Aorta (tissue), 5 donors: ENCODE measurements around the gene TDP2. TPM values are rescaled to one million over a fixed set of nuclear protein-coding genes. Genes with fewer than 3 reads are reported as not detected.
"Not testable (repeated sequence)": the region's sequence is repeated elsewhere in the genome, so short reads cannot be mapped to it uniquely, and the experiment has no call there.

Experiments used
- ATAC-seq: fragments of 200-7000 bp; cut with Tn5 transposase; one replicate; pipeline ENCODE4 v1.9.1; 2022; ENCODE audit warnings: moderate library complexity; ENCODE audit not compliant: low FRiP score
- DNase-seq, 2 donors: peaks; one replicate each; pipeline ENCODE4 v3.0.0-alpha.2; 2020
- H3K27ac ChIP-seq, 2 donors: one replicate each; pipeline ENCODE4 v1.5.1; 2013; ENCODE audit warnings: low read length in 2 of 2, mild to moderate bottlenecking in 2 of 2, moderate library complexity in 2 of 2, control low read depth in 1 of 2, inconsistent platforms in 1 of 2, low read depth in 1 of 2
- H3K27me3 ChIP-seq, 2 donors: one replicate each; pipeline ENCODE4 v1.6.1; 2013; ENCODE audit warnings: control low read depth in 1 of 2, low read length in 1 of 2, mild to moderate bottlenecking in 1 of 2, moderate library complexity in 1 of 2; ENCODE audit not compliant: insufficient read depth in 2 of 2, control insufficient read depth in 1 of 2
- H3K36me3 ChIP-seq, 2 donors: one replicate each; pipeline ENCODE4 v1.6.1; 2013; ENCODE audit warnings: control low read depth in 1 of 2, low read length in 1 of 2, mild to moderate bottlenecking in 1 of 2; ENCODE audit not compliant: insufficient read depth in 2 of 2, control insufficient read depth in 1 of 2
- H3K4me1 ChIP-seq, 2 donors: one replicate each; pipeline ENCODE4 v1.6.1; 2013; ENCODE audit warnings: low read length in 2 of 2, control low read depth in 1 of 2, mild to moderate bottlenecking in 1 of 2, moderate library complexity in 1 of 2; ENCODE audit not compliant: insufficient read depth in 2 of 2, control insufficient read depth in 1 of 2
- H3K4me3 ChIP-seq, 2 donors: one replicate each; pipeline ENCODE4 v1.5.1; 2013; ENCODE audit warnings: low read length in 2 of 2, control low read depth in 1 of 2, mild to moderate bottlenecking in 1 of 2
- H3K9me3 ChIP-seq: one replicate; pipeline ENCODE4 v1.6.1; 2013; ENCODE audit warnings: mild to moderate bottlenecking, low read length; ENCODE audit not compliant: control insufficient read depth
- whole genome bisulfite sequencing, 2 donors: extraction: QIAGEN DNeasy Blood & Tissue Kit; methylation state at CpG; one replicate each; pipeline ENCODE4 v1.1.7; 2013; 5-methylcytosine and 5-hydroxymethylcytosine counted together
- intact Hi-C, 2 donors: fragments of 100-400 bp; cut with DNase I; formaldehyde crosslinking; loops; one replicate each; pipeline versions ENCODE4 v1.14.2 to v1.15.0; 2022
- polyA plus RNA-seq, 2 donors: library from polyadenylated mRNA; stranded (reverse); fragments of 200-250 nt; gene quantifications; one replicate each; pipeline ENCODE4 v1.2.3, GENCODE V29; 2013
- total RNA-seq, 2 donors: library from RNA; stranded (reverse); fragmentation: NEBNext Ultra II Directional; extraction: Animal tissue kit (Norgen Biotek cat#: 25700); gene quantifications; one replicate each; pipeline ENCODE4 v1.2.1, GENCODE V29; 2021
- donor health status: healthy with polysubstance abuse.
- donor health status: Bipolar disorder and iron deficiency.
- donor health status: DM: no; HTN: no; CAD: no.
- donor health status: DM: no; HTN: no; CAD: no.
- donor health status: DM: yes; HTN: yes; CAD: no.

The TDP2 gene
- total and polyA plus RNA-seq, 4 donors, result 30.7 to 99.7 (median 38.3) TPM

GRCh38 chr6:24686946-24687345 lies 20.2 kb upstream of the TDP2 start:
- H3K36me3 ChIP-seq, result no peaks in the 10 kb centered on the region
- DNase-seq, result no peak
- WGBS, 2 donors, result 95% methylated on average over 4 of the region's 4 CpGs
- ATAC-seq, result no peak
- intact Hi-C loops, result no loop called here
- no peak overlapping the region for H3K4me3 ChIP-seq
- no peaks in the 10 kb centered on the region for H3K27me3 ChIP-seq
- H3K9me3 ChIP-seq, result no peaks in the 10 kb centered on the region
- no peaks in the 10 kb centered on the region for H3K4me1 ChIP-seq
- no peak overlapping the region for H3K27ac ChIP-seq

GRCh38 chr6:24686408-24686807 lies 19.7 kb upstream of the TDP2 start:
- no peak overlapping the region for H3K27ac ChIP-seq
- no peak for DNase-seq
- 98 to 100% methylated on average over 1 of the region's 1 CpG for WGBS, 2 donors

GRCh38 chr6:24683297-24684296 lies 16.9 kb upstream of the TDP2 start:
- ATAC-seq (no peak), DNase-seq (no peak)
- Histone ChIP-seq H3K9me3 (no peaks in the 10 kb centered on the region), H3K4me3 (no peak overlapping the region), H3K4me1 (no peaks in the 10 kb centered on the region), H3K27me3 (no peaks in the 10 kb centered on the region), H3K27ac (no peak overlapping the region), H3K36me3 (no peaks in the 10 kb centered on the region)
- 71 to 73% methylated on average over 12 of the region's 12 CpGs for WGBS, 2 donors
- intact Hi-C loops, result no loop called here

More at GRCh38 chr6:24686408-24686807, 19.7 kb upstream of the TDP2 start:
- intact Hi-C loops, result no loop called here
- Histone ChIP-seq H3K36me3 (no peaks in the 10 kb centered on the region), H3K27me3 (no peaks in the 10 kb centered on the region), H3K4me1 (no peaks in the 10 kb centered on the region), H3K4me3 (no peak overlapping the region), H3K9me3 (no peaks in the 10 kb centered on the region)
- no peak for ATAC-seq

- Histone ChIP-seq H3K36me3 (no peaks in the 10 kb centered on the region), H3K4me3 (no peak overlapping the region), H3K4me1 (no peaks in the 10 kb centered on the region), H3K27ac (no peak overlapping the region), H3K9me3 (no peaks in the 10 kb centered on the region), H3K27me3 (no peaks in the 10 kb centered on the region)
- no peak for DNase-seq
- no peak for ATAC-seq
- 90% methylated on average over 7 of the region's 7 CpGs for WGBS, 2 donors
- intact Hi-C loops, result no loop called here
These were observed 13.9 kb upstream of the TDP2 start for GRCh38 chr6:24680582-24680981.

- ATAC-seq, H3K4me3 ChIP-seq, H3K27ac ChIP-seq, H3K9me3 ChIP-seq, H3K36me3 ChIP-seq, intact Hi-C loops, H3K27me3 ChIP-seq, H3K4me1 ChIP-seq, DNase-seq: not testable (repeated sequence)
- WGBS, 2 donors, result 92 to 93% methylated on average over 11 of the region's 11 CpGs
These were observed 12.2 kb upstream of the TDP2 start for GRCh38 chr6:24678792-24679352.

- H3K4me1 ChIP-seq, result no peaks in the 10 kb centered on the region
- intact Hi-C loops, result no loop called here
- H3K27ac ChIP-seq, result no peak overlapping the region
- H3K36me3 ChIP-seq, result no peaks in the 10 kb centered on the region
- H3K9me3 ChIP-seq, result no peaks in the 10 kb centered on the region
- 75 to 86% methylated on average over 2 of the region's 2 CpGs for WGBS, 2 donors
- H3K4me3 ChIP-seq, result no peak overlapping the region
- no peaks in the 10 kb centered on the region for H3K27me3 ChIP-seq
- DNase-seq, result no peak
- ATAC-seq, result no peak
These were observed 6.9 kb upstream of the TDP2 start for GRCh38 chr6:24673625-24674024.

- ATAC-seq (no peak), DNase-seq (no peak)
- Histone ChIP-seq H3K9me3 (no peaks in the 10 kb centered on the region), H3K36me3 (no peaks in the 10 kb centered on the region), H3K4me3 (no peak overlapping the region), H3K27ac (no peak overlapping the region), H3K27me3 (no peaks in the 10 kb centered on the region), H3K4me1 (no peaks in the 10 kb centered on the region)
- WGBS, 2 donors, result 68 to 71% methylated on average over 6 of the region's 6 CpGs
- intact Hi-C loops, result no loop called here
These were observed 6.0 kb upstream of the TDP2 start for GRCh38 chr6:24672620-24673182.

- H3K27me3 ChIP-seq, H3K27ac ChIP-seq, intact Hi-C loops, DNase-seq, H3K36me3 ChIP-seq, ATAC-seq, H3K9me3 ChIP-seq, H3K4me3 ChIP-seq, H3K4me1 ChIP-seq: not testable (repeated sequence)
- WGBS, 2 donors, result 89 to 94% methylated on average over 4 of the region's 4 CpGs
These were observed 4.4 kb upstream of the TDP2 start for GRCh38 chr6:24671077-24671476.
